Activated CD4-positive, alpha-beta T cell treated with anti-CD3 and anti-CD28 coated beads for 48 hours (primary cell): ENCODE data around the gene TSPAN32.
"Not testable (repeated sequence)": the region's sequence is repeated elsewhere in the genome, so short reads cannot be mapped to it uniquely, and the experiment has no call there.

Experiments used
- DNase-seq: peaks from one replicate; pipeline ENCODE4 v3.0.0-alpha.2; 2020

The TSPAN32 gene

GRCh38 chr11:2316169-2316962 is 14.6 kb downstream of the TSPAN32 start:
- no peak for DNase-seq

DNA sequence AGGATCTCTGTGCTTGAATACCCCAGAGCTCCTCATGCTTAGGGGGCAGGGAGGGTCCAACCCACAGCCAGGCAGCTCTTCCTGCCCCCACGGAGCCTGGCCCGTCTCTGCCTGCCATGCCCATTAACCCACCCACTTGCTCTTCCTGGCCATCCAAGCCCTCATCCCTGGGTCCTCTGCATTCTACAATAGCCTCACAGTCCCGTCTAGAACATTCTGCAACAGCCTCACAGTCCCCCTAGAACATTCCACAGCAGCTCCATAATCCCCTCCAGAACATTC is 15.1 kb downstream of the TSPAN32 start:
- DNase-seq, result no peak

- no peak for DNase-seq
These were observed 15.7 kb downstream of the TSPAN32 start for GRCh38 chr11:2317354-2318050.

- no peak for DNase-seq
These were observed 16.3 kb downstream of the TSPAN32 start for GRCh38 chr11:2318123-2318522.

- no peak for DNase-seq
These were observed 16.9 kb downstream of the TSPAN32 start for GRCh38 chr11:2318707-2319106.

- DNase-seq, result no peak
These were observed 18.1 kb downstream of the TSPAN32 start for GRCh38 chr11:2319791-2320472.

GRCh38 chr11:2320568-2321310 is 18.9 kb downstream of the TSPAN32 start:
- DNase-seq, result no peak

DNA sequence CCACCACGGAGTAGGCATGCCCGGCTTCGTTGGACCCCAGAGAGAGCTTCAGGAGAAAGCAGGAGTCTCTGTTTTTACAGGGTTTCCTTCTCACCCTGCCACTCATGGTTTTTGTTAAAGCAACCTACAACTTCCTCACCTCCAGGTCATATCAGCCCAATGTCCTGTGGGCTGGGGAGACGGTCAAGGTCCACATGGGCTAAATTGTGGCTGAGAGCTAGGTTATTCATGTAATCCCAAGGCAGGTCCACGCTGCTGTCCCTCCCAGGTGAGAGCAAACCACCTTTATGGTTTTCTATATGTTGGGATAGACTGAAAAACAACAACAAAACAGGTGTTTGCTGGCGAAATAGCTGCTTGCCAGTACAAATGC is 19.5 kb downstream of the TSPAN32 start:
- DNase-seq, result no peak

DNA sequence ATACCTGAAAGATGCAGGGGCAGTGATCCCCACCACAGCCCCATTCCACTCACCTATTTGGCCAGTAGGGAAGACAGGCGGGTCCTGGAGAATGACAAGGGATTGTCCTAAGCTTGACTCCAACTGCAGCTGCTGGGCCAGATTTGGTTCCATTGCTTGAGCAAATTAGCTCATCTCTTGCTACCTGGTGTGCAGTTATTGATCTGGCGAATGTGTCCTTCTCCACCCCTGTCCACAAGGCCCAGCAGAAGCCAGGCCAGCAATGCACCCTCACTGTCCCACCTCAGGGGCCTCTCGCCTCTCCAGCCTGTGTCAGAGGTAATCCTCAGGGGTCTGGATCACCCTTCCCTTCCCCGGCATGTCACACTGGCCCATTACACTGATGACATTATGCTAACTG is 23.3 kb downstream of the TSPAN32 start:
- DNase-seq, result no peak

GRCh38 chr11:2325719-2326118 is 23.9 kb downstream of the TSPAN32 start:
- DNase-seq, result no peak

GRCh38 chr11:2327032-2327431 is 25.2 kb downstream of the TSPAN32 start:
- no peak for DNase-seq

GRCh38 chr11:2328021-2328420 is 26.2 kb downstream of the TSPAN32 start:
- no peak for DNase-seq

DNA sequence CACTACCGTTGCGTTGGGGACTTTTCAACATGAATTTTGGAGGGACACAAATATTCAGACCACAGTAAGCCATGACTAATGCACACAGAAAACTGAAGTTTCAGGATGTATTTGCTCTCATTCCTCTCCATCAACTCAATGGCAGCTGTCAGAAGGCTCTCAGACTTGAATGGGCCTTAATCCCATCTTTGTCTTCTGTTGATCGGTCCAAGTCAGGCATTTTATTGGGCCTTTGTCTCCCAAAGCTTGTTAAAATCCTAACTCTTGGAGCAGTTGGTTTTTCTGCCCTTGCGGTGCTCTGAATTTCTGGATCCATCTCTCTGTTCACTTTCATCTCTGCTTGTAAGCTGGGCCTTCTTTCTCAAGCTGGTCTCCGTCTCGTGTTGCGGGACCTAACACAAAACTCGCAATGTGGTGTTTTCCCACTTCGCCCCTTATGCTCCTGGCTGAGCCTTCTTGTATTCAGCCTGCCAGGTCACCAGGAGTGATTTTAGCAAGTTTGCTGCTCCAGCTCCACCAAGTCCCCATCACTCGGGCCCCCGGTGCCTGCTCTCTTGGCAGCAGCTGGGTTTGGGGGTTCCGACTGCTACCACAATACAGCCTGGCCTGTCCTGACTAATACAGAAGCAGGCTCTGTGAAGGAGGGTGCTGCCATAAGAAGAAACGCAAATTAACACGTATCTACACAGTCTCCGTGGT is 27.0 kb downstream of the TSPAN32 start:
- no peak for DNase-seq

- DNase-seq, result no peak
These were observed 27.7 kb downstream of the TSPAN32 start for GRCh38 chr11:2329551-2329950.

- no peak for DNase-seq
These were observed 28.9 kb downstream of the TSPAN32 start for GRCh38 chr11:2330696-2331095.

- no peak for DNase-seq
These were observed 29.6 kb downstream of the TSPAN32 start for GRCh38 chr11:2331404-2331803.

DNA sequence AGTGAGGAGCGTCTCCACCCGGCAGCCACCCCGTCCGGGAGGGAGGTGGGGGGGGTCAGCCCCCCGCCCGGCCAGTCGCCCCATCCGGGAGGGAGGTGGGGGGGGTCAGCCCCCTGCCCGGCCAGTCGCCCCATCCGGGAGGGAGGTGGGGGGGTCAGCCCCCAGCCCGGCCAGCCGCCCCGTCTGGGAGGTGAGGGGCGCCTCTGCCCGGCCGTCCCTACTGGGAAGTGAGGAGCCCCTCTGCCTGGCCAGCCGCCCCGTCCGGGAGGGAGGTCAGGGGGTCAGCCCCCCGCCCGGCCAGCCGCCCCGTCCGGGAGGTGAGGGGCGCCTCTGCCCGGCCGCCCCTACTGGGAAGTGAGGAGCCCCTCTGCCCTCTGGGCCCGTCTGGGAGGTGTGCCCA is 30.8 kb downstream of the TSPAN32 start:
- DNase-seq, result not testable (repeated sequence)

DNA sequence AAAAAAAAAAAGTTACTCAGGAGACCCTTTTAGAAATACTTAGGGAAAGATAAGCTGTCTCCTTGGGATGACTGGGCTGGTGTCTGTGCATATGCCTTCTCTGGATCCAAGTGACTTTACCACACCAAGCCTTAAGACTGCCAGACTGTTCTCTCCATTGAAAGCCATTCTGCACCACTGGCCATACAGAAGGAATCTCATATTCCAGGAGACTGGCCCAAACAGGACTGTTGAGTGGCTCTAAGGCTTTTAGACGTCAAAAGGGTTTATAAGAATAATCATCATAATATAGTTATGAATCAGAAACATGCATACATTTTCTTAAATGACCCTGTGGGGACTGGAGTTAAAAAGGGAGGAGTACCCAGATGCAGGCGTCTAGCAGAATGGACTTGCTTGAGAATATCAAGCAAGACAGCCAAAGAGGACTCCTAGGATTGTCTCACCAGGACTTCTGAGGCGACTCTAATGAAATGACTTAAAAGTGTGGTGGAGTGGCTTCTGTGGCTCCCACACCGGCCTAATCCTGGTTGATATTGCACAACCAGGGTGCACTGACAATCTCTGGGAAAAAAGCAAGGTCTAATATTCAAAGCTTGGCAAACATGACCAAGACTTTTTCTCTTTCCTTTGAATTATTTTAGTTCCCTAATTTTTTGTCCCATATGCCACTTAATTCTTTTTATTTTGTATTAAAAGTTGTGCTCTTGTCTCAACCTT is 31.8 kb downstream of the TSPAN32 start:
- not testable (repeated sequence) for DNase-seq

DNA sequence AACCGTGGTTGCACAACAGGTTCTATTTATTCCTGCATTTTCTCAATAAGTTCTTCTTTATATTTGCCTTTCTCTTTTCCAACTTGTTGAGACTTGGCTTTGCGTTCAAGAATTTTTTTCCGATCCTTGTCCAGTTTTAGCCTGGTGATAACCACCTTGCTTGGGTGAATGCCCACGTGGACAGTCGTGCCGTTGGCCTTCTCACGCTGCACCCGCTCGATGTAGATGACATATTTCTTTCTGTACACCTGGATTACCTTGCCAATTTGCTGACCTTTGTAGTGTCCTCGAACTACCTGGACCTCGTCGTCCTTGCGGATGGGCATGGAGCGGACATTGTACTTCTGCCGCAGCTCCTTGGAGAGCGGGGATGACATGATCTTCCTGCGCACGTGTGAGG is 33.5 kb downstream of the TSPAN32 start:
- DNase-seq, result not testable (repeated sequence)

DNA sequence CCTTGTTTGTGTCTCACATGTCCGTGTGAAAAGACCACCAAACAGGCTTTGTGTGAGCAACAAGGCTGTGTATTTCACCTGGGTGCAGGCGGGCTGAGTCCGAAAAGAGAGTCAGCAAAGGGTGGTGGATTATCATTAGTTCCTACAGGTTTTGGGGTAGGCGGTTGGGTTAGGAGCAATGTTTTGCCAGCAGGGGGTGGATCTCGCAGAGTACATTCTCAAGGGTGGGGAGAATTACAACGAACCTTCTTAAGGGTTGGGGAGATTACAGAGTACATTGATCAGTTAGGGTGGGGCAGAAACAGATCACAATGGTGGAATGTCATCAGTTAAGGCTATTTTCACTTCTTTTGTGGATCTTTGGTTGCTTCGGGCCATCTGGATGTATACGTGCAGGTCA is 36.9 kb downstream of the TSPAN32 start:
- not testable (repeated sequence) for DNase-seq

GRCh38 chr11:2342557-2342956 is 40.7 kb downstream of the TSPAN32 start:
- no peak for DNase-seq

GRCh38 chr11:2342981-2343380 is 41.2 kb downstream of the TSPAN32 start:
- no peak for DNase-seq
